Measurements from ENCODE around the gene NELL1. TPM values are rescaled to one million over a fixed set of nuclear protein-coding genes. Genes with fewer than 3 reads are reported as not detected.

The NELL1 gene
- total and polyA plus RNA-seq, 2 donors: 0.37 to 5.4 TPM

DNA sequence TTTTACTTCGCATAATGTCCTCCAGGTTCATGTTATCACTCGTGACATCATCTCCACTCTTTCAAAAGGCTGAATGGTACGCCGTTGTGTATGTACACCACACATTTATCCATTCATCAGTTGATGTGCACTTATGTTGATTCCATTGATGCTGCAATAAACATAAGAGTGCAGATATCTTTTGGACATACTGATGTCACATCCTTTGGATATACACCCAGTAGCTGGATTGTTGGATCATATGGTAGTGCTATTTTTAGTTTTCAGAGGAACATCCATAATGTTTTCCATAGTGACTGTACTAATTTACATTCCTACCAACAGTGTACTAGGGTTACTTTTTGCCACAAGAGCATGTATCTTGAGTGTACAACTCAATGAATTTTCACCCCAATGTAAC is 25.0 kb upstream of the NELL1 start:
- WGBS: 78% methylated on average over 4 of the region's 4 CpGs
- H3K27ac ChIP-seq (ENCODE audit: low read depth): no peak overlapping the region
- no peaks in the 10 kb centered on the region for H3K4me1 ChIP-seq (ENCODE audit: insufficient read depth)
- no peaks in the 10 kb centered on the region for H3K36me3 ChIP-seq (ENCODE audit: insufficient read depth)
- no peak for DNase-seq (ENCODE audit: extremely low spot score)
- no peak overlapping the region for H3K4me3 ChIP-seq (ENCODE audit: low read depth, low read length)

DNA sequence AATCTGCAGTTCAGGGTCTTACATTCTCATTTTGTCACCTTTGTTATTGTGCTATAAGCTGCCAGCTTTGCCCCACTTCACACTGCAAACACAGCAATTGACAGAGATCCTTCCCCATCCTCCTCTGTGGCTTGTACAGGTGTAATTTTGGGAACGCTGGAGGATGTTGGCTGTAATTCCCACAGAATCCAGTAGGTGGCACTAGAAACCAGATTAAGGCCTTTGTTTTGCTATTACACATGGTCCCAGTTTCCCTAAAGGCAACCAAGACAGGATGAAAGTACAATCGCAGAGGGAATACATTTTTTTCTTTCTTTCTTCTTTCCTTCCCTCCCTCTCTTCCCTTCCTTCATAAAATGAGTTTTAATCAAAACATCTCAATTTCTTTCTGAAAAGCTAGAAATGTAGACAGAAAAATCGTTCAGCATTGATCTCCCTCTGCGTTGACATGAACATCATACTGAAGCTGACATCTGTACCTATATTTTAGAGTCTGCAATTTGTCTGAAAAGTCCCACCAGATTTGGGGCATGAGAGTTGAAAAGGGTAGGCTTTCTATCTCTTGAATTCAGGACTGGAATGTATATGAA is 21.3 kb upstream of the NELL1 start:
- Histone ChIP-seq H3K4me3 (ENCODE audit: low read depth, low read length) (no peak overlapping the region), H3K27ac (ENCODE audit: low read depth) (no peak overlapping the region), H3K4me1 (ENCODE audit: insufficient read depth) (no peaks in the 10 kb centered on the region), H3K36me3 (ENCODE audit: insufficient read depth) (no peaks in the 10 kb centered on the region)
- no peak for DNase-seq (ENCODE audit: extremely low spot score)
- 37% methylated on average over 4 of the region's 4 CpGs for WGBS

DNA sequence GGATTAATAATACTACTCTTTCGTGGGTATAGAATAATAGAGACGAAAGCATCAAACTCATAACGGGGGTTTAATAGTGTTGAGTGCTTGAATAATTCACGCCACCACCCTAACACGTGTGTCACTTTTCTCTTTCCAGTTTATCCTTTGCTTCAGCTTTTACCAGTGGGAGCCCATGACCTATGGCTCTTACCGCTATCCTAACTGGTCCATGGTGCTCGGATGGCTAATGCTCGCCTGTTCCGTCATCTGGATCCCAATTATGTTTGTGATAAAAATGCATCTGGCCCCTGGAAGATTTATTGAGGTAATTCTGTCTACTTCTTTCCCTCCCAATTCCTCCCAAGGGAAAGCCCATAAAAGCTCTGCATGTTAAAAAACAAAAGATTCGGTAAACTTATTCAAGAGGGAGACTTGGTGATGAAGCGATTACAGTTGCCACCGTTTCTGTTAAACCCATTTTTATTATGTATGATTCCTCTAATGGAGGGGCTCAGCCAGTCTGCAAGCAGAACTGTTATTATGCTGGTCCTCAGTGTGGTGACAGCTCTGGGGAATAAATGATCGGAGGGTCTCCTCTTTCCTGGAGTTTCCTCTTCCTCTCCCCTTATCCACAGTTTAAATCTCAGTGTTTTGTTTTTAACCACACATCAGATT is 17.1 kb upstream of the NELL1 start:
- Histone ChIP-seq H3K27ac (ENCODE audit: low read depth) (no peak overlapping the region), H3K36me3 (ENCODE audit: insufficient read depth) (no peaks in the 10 kb centered on the region), H3K4me1 (ENCODE audit: insufficient read depth) (no peaks in the 10 kb centered on the region), H3K4me3 (ENCODE audit: low read depth, low read length) (no peak overlapping the region)
- WGBS: 68% methylated on average over 13 of the region's 13 CpGs
- DNase-seq (ENCODE audit: extremely low spot score): no peak

- Histone ChIP-seq H3K36me3 (ENCODE audit: insufficient read depth) (no peaks in the 10 kb centered on the region), H3K4me3 (ENCODE audit: low read depth, low read length) (no peak overlapping the region), H3K27ac (ENCODE audit: low read depth) (no peak overlapping the region), H3K4me1 (ENCODE audit: insufficient read depth) (no peaks in the 10 kb centered on the region)
- WGBS: 41% methylated on average over 3 of the region's 3 CpGs
- DNase-seq (ENCODE audit: extremely low spot score): no peak
Observed at GRCh38 chr11:20654038-20654437, 15.3 kb upstream of the NELL1 start.

GRCh38 chr11:20656901-20657300 is 12.5 kb upstream of the NELL1 start:
- no peak for DNase-seq (ENCODE audit: extremely low spot score)
- Histone ChIP-seq H3K27ac (ENCODE audit: low read depth) (no peak overlapping the region), H3K4me1 (ENCODE audit: insufficient read depth) (no peaks in the 10 kb centered on the region), H3K4me3 (ENCODE audit: low read depth, low read length) (no peak overlapping the region), H3K36me3 (ENCODE audit: insufficient read depth) (no peaks in the 10 kb centered on the region)
- 84% methylated on average over 4 of the region's 4 CpGs for WGBS

DNA sequence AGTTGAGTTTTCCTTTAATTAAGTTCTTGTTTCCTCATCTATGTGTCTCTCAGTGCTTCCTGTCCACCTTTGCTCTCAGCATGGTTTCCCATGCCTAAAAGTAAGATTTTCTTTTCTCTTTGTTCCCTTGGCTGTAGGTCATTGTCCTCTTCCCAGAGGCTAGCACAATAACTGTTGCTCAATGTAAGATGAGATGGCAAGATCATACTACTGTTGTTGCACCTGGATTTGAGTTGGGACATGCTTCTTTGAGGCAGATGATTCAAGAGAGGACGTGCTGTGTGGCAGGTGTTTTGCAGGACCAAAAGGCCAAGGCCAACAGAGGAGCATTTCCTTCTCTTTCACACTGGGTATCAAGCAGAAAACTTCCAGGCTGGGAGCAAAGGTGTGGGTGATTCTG is 11.3 kb upstream of the NELL1 start:
- Histone ChIP-seq H3K36me3 (ENCODE audit: insufficient read depth) (no peaks in the 10 kb centered on the region), H3K27ac (ENCODE audit: low read depth) (no peak overlapping the region), H3K4me1 (ENCODE audit: insufficient read depth) (no peaks in the 10 kb centered on the region), H3K4me3 (ENCODE audit: low read depth, low read length) (no peak overlapping the region)
- WGBS: 39% methylated on average over 1 of the region's 1 CpG
- no peak for DNase-seq (ENCODE audit: extremely low spot score)

DNA sequence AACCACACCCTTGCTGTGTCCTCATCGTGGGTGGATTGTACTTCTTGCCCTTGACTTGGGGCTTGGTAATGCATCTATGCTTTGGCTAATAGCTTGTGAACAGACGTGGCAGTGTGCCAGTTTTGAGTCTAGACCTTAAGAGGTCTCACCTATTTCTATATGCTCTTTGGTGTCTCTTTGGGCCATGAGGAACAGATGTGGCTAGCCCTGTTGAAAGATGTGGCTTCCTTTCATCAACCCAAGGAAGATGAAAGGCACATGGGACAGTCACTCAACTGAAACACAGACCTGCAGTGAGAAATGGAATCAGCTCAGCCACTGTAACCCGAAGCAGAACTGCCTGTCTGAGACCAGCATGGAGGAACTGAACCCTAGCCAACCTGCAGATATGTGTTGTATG is 7.9 kb upstream of the NELL1 start:
- no peak overlapping the region for H3K4me3 ChIP-seq (ENCODE audit: low read depth, low read length)
- DNase-seq (ENCODE audit: extremely low spot score): no peak
- H3K4me1 ChIP-seq (ENCODE audit: insufficient read depth): no peaks in the 10 kb centered on the region
- no peaks in the 10 kb centered on the region for H3K36me3 ChIP-seq (ENCODE audit: insufficient read depth)
- H3K27ac ChIP-seq (ENCODE audit: low read depth): no peak overlapping the region
- WGBS: 72% methylated on average over 3 of the region's 3 CpGs

DNA sequence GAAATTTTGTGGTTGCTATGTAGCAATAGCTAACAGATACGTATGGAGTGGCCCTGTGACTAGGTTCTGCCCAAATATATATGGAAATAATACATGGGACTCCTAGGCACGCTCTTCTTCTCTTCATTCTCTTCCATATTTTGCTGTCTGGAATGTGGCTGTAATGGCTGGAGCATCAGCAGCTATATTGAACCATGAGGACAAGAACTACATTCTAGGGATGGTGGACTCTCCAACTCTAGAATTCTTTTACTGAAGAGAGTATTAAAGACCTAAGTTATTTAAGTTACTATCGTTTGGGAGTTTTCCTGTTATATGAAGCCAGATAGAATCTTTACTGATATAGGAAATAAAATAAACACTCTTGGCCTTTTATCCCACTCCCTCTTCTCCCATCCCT is 7.5 kb upstream of the NELL1 start:
- H3K27ac ChIP-seq (ENCODE audit: low read depth): no peak overlapping the region
- H3K4me1 ChIP-seq (ENCODE audit: insufficient read depth): no peaks in the 10 kb centered on the region
- H3K4me3 ChIP-seq (ENCODE audit: low read depth, low read length): no peak overlapping the region
- no peaks in the 10 kb centered on the region for H3K36me3 ChIP-seq (ENCODE audit: insufficient read depth)
- no peak for DNase-seq (ENCODE audit: extremely low spot score)
- WGBS: 84% methylated on average over 3 of the region's 3 CpGs

- H3K4me3 ChIP-seq (ENCODE audit: low read depth, low read length): no peak overlapping the region
- no peak overlapping the region for H3K27ac ChIP-seq (ENCODE audit: low read depth)
- 11% methylated on average over 10 of the region's 10 CpGs for WGBS
- no peaks in the 10 kb centered on the region for H3K36me3 ChIP-seq (ENCODE audit: insufficient read depth)
- DNase-seq (ENCODE audit: extremely low spot score): no peak
- H3K4me1 ChIP-seq (ENCODE audit: insufficient read depth): no peaks in the 10 kb centered on the region
Observed at GRCh38 chr11:20668131-20668809, 1.1 kb upstream of the NELL1 start.

- Histone ChIP-seq H3K4me1 (ENCODE audit: insufficient read depth) (no peaks in the 10 kb centered on the region), H3K36me3 (ENCODE audit: insufficient read depth) (no peaks in the 10 kb centered on the region), H3K27ac (ENCODE audit: low read depth) (no peak overlapping the region), H3K4me3 (ENCODE audit: low read depth, low read length) (peak overlapping the region; percentile 20)
- no peak for DNase-seq (ENCODE audit: extremely low spot score)
- WGBS: 2% methylated on average over 60 of the region's 60 CpGs
Observed at GRCh38 chr11:20669820-20670684, 666 bp downstream of the NELL1 start.

DNA sequence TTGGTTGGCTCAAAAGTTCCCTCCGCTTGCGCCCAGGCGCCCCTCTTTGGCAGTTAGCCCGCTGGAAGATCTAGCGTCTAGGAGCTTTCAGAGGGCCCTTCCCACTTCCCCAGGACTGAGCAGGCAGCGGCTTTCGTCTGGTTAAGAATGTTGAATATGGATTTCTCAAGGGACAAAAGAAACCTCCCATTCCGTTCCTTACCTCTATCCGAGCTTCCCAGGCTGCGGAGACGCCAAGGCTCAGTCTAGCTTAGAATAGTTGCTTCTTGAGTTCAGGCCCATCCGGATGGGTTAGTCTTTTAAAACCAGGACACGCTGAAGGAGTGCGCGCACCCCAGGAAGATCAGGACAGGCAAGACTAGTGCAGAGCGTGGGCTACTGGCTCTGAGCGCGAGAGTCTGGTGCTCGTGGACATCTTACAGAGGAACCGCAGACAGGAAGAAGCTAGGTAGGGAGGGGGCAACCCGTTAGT is 1.6 kb downstream of the NELL1 start:
- Histone ChIP-seq H3K27ac (ENCODE audit: low read depth) (no peak overlapping the region), H3K4me3 (ENCODE audit: low read depth, low read length) (no peak overlapping the region), H3K36me3 (ENCODE audit: insufficient read depth) (no peaks in the 10 kb centered on the region), H3K4me1 (ENCODE audit: insufficient read depth) (no peaks in the 10 kb centered on the region)
- no peak for DNase-seq (ENCODE audit: extremely low spot score)
- 6% methylated on average over 21 of the region's 21 CpGs for WGBS

- WGBS: 20% methylated on average over 6 of the region's 6 CpGs
- H3K27ac ChIP-seq (ENCODE audit: low read depth): no peak overlapping the region
- H3K4me1 ChIP-seq (ENCODE audit: insufficient read depth): no peaks in the 10 kb centered on the region
- no peak for DNase-seq (ENCODE audit: extremely low spot score)
- H3K36me3 ChIP-seq (ENCODE audit: insufficient read depth): no peaks in the 10 kb centered on the region
- no peak overlapping the region for H3K4me3 ChIP-seq (ENCODE audit: low read depth, low read length)
Observed at GRCh38 chr11:20671856-20672546, 2.6 kb downstream of the NELL1 start.

GRCh38 chr11:20672575-20672974 is 3.2 kb downstream of the NELL1 start:
- 29% methylated on average over 2 of the region's 2 CpGs for WGBS
- Histone ChIP-seq H3K4me3 (ENCODE audit: low read depth, low read length) (no peak overlapping the region), H3K36me3 (ENCODE audit: insufficient read depth) (no peaks in the 10 kb centered on the region), H3K27ac (ENCODE audit: low read depth) (no peak overlapping the region), H3K4me1 (ENCODE audit: insufficient read depth) (no peaks in the 10 kb centered on the region)
- no peak for DNase-seq (ENCODE audit: extremely low spot score)
